RWPE1 (cell line): Measurements from ENCODE around the gene SORT1.

Experiments used
- CTCF ChIA-PET: fragments of 350-600 bp; sonication (Branson Sonifier 250); formaldehyde crosslinking; extraction: SDS; loops from one replicate; lab custom pipeline; 2021; lab: Yijun Ruan, JAX
- POLR2A ChIA-PET: fragments of 400-600 bp; formaldehyde crosslinking; extraction: SDS; loops from one replicate; lab custom pipeline; 2020; ENCODE audit warnings: antibody characterized with exemption; ENCODE audit not compliant: low non-redundant PET; lab: Yijun Ruan, JAX
- DNase-seq: peaks from one replicate; pipeline ENCODE4 v3.0.0; 2012; ENCODE audit warnings: low spot score
- H3K27ac ChIP-seq: fragments of 450-650 bp; 2 replicates; pipeline ENCODE4 v1.5.1; 2017
- CTCF ChIP-seq: fragments of 450-650 bp; conservative IDR thresholded peaks from 2 replicates; pipeline ENCODE4 v1.5.1; 2017; ENCODE audit warnings: low read depth, mild to moderate bottlenecking

SORT1 gene

GRCh38 chr1:109393617-109394233 lies 4.0 kb downstream of the SORT1 start:
- ChIA-PET POLR2A (no interaction called here), CTCF (interaction anchor here (0.6 to 0.7 kb wide), 2 partner anchors 117 to 756 kb away, joined by 3 to 4 read pairs; no protein-coding TSS in a partner anchor)
- no peak overlapping the region for H3K27ac ChIP-seq
- TF ChIP-seq CTCF, result no peak
- no peak for DNase-seq

- no peak for TF ChIP-seq CTCF
- CTCF ChIA-PET, result interaction anchor here (0.6 kb wide), 1 partner anchor 185 kb away, joined by 3 read pairs; no protein-coding TSS in a partner anchor
- POLR2A ChIA-PET, result no interaction called here
- no peak for DNase-seq
- no peak overlapping the region for H3K27ac ChIP-seq
Observed at GRCh38 chr1:109392788-109393616, 4.7 kb downstream of the SORT1 start.

- TF ChIP-seq CTCF, result no peak
- H3K27ac ChIP-seq, result no peak overlapping the region
- POLR2A ChIA-PET, result no interaction called here
- CTCF ChIA-PET, result interaction anchor here (0.6 kb wide), 1 partner anchor 185 kb away, joined by 3 read pairs; no protein-coding TSS in a partner anchor
- no peak for DNase-seq
Observed at GRCh38 chr1:109392037-109392787, 5.5 kb downstream of the SORT1 start.

GRCh38 chr1:109391626-109392025 lies 6.1 kb downstream of the SORT1 start:
- no peak for TF ChIP-seq CTCF
- no peak for DNase-seq
- ChIA-PET POLR2A (no interaction called here), CTCF (no interaction called here)
- no peak overlapping the region for H3K27ac ChIP-seq

DNA sequence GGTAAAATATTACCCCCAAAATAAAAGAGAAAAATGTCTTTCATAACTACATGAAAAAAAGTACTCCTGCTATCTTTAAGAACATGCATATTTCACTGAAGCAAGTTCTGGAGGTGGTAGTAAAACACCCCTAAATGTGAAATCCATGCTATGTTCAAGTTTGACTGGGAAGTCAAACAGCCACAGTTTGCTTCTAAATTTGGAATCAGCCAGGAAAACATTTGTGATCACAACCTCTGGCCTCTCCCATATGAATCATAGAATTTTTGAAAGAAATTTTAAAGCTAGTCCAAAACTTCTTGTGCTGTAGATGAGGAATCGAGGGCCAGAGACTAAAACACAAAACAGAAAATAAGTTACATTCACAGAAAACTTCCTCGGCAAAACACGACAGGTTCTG lies 6.6 kb downstream of the SORT1 start:
- TF ChIP-seq CTCF, result no peak
- H3K27ac ChIP-seq, result no peak overlapping the region
- no peak for DNase-seq
- CTCF ChIA-PET, result no interaction called here
- POLR2A ChIA-PET, result no interaction called here
